ENCODE results near the gene PCDH12.

Gene PCDH12

GRCh38 chr5:141914199-141914743 lies 43.7 kb downstream of the PCDH12 start:
- H3K9me3 ChIP-seq (ENCODE audit: control extremely low read depth in 1 of 5, control insufficient read depth in 4 of 5, insufficient read depth in 2 of 5, low read depth in 1 of 5, low read length in 4 of 5) = no peaks in the 10 kb centered on the region
- WGBS (ENCODE audit: insufficient coverage) = 2% methylated on average over 30 of the region's 40 CpGs
- H3K4me3 ChIP-seq (ENCODE audit: control insufficient read depth in 1 of 7, extremely low read depth in 1 of 7, insufficient read depth in 4 of 7, low read depth in 2 of 7, low read length in 6 of 7) = peak overlapping the region in 6 of 7 experiments; percentile 30 to 71 (median 58)
- CTCF ChIA-PET = interaction anchor here (1.0 to 4.7 kb wide), 12 partner anchors 8 to 246 kb away, joined by 3 to 33 read pairs (median 8); partner anchors contain the start of genes DELE1 and RNF14
- peaks cover 5 to 14% (median 12%) of the 10 kb centered on the region in 4 experiments for H3K4me1 ChIP-seq (ENCODE audit: control extremely low read depth in 1 of 4, control insufficient read depth in 4 of 4, insufficient read depth in 4 of 4, low read length in 3 of 4)
- no peak overlapping the region for H3K27ac ChIP-seq (ENCODE audit: insufficient read depth in 1 of 2, low read depth in 1 of 2, low read length in 2 of 2, poor library complexity in 1 of 2, severe bottlenecking in 2 of 2)
- POLR2A ChIA-PET = interaction anchor here (1.0 kb wide), 1 partner anchor 27 kb away, joined by 4 read pairs; no protein-coding TSS in a partner anchor
- peaks cover 0 to 8% (median 4%) of the 10 kb centered on the region in 5 experiments for H3K27me3 ChIP-seq (replicated peaks in 2 of 5; ENCODE audit: control insufficient read depth in 4 of 5, insufficient read depth in 5 of 5, low read length in 4 of 5)
- no peaks in the 10 kb centered on the region for H3K36me3 ChIP-seq (ENCODE audit: control insufficient read depth in 4 of 4, insufficient read depth in 4 of 4, low read length in 3 of 4)
- DNase-seq = peak; percentile 55 to 82 (median 74)

GRCh38 chr5:141913560-141914198 lies 44.3 kb downstream of the PCDH12 start:
- Histone ChIP-seq H3K4me1 (ENCODE audit: control extremely low read depth in 1 of 4, control insufficient read depth in 4 of 4, insufficient read depth in 4 of 4, low read length in 3 of 4) (peaks cover 5 to 14% (median 12%) of the 10 kb centered on the region in 4 experiments), H3K27me3 (replicated peaks in 2 of 5; ENCODE audit: control insufficient read depth in 4 of 5, insufficient read depth in 5 of 5, low read length in 4 of 5) (peaks cover 0 to 8% (median 4%) of the 10 kb centered on the region in 5 experiments), H3K9me3 (ENCODE audit: control extremely low read depth in 1 of 5, control insufficient read depth in 4 of 5, insufficient read depth in 2 of 5, low read depth in 1 of 5, low read length in 4 of 5) (no peaks in the 10 kb centered on the region), H3K4me3 (ENCODE audit: control insufficient read depth in 1 of 7, extremely low read depth in 1 of 7, insufficient read depth in 4 of 7, low read depth in 2 of 7, low read length in 6 of 7) (peak overlapping the region in 6 of 7 experiments; percentile 30 to 71 (median 58)), H3K36me3 (ENCODE audit: control insufficient read depth in 4 of 4, insufficient read depth in 4 of 4, low read length in 3 of 4) (no peaks in the 10 kb centered on the region), H3K27ac (ENCODE audit: insufficient read depth in 1 of 2, low read depth in 1 of 2, low read length in 2 of 2, poor library complexity in 1 of 2, severe bottlenecking in 2 of 2) (no peak overlapping the region)
- 14% methylated on average over 9 of the region's 16 CpGs for WGBS (ENCODE audit: insufficient coverage)
- CTCF ChIA-PET = interaction anchor here (1.0 to 4.7 kb wide), 11 partner anchors 8 to 245 kb away, joined by 3 to 33 read pairs (median 11); partner anchors contain the start of genes DELE1 and RNF14
- DNase-seq = no peak
- POLR2A ChIA-PET = interaction anchor here (1.0 kb wide), 1 partner anchor 27 kb away, joined by 4 read pairs; no protein-coding TSS in a partner anchor

DNA sequence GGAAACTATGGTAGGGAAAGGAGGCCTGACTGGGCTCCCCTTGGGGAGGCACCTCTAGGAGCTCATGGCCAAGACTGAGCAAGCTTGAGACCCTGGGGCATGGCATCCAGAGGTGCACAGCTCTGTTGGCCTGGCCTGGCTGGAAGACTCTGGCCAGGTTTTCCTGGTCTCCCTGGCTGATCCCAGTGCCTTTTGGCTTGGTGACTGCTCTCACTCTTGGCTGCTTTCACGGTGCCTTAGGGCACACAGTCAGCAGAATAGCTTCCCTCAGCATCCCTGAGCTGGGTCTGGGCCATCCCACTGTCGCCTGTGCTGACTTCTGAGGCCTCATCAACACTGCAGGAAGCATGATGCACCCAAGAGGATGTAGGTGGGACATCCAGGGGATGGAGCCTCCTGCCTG lies 47.7 kb downstream of the PCDH12 start:
- Histone ChIP-seq H3K27me3 (replicated peaks in 2 of 5; ENCODE audit: control insufficient read depth in 4 of 5, insufficient read depth in 5 of 5, low read length in 4 of 5) (peaks cover 0 to 8% (median 4%) of the 10 kb centered on the region in 5 experiments), H3K9me3 (ENCODE audit: control extremely low read depth in 1 of 5, control insufficient read depth in 4 of 5, insufficient read depth in 2 of 5, low read depth in 1 of 5, low read length in 4 of 5) (no peaks in the 10 kb centered on the region), H3K27ac (ENCODE audit: insufficient read depth in 1 of 2, low read depth in 1 of 2, low read length in 2 of 2, poor library complexity in 1 of 2, severe bottlenecking in 2 of 2) (no peak overlapping the region), H3K4me1 (ENCODE audit: control extremely low read depth in 1 of 4, control insufficient read depth in 4 of 4, insufficient read depth in 4 of 4, low read length in 3 of 4) (peaks cover 5 to 14% (median 12%) of the 10 kb centered on the region in 4 experiments), H3K4me3 (ENCODE audit: control insufficient read depth in 1 of 7, extremely low read depth in 1 of 7, insufficient read depth in 4 of 7, low read depth in 2 of 7, low read length in 6 of 7) (no peak overlapping the region), H3K36me3 (ENCODE audit: control insufficient read depth in 4 of 4, insufficient read depth in 4 of 4, low read length in 3 of 4) (no peaks in the 10 kb centered on the region)
- ChIA-PET CTCF (interaction anchor here (0.7 kb wide), 1 partner anchor 20 kb away, joined by 3 read pairs; no protein-coding TSS in a partner anchor), POLR2A (interaction anchor here (0.6 to 0.7 kb wide), 2 partner anchors 8 to 12 kb away, joined by 3 to 6 read pairs; no protein-coding TSS in a partner anchor)
- DNase-seq = no peak
- 100% methylated on average over 2 of the region's 2 CpGs for WGBS (ENCODE audit: insufficient coverage)

GRCh38 chr5:141909212-141909611 lies 48.8 kb downstream of the PCDH12 start:
- CTCF ChIA-PET = interaction anchor here (1.0 kb wide), 1 partner anchor 14 kb away, joined by 3 read pairs; the partner anchor contains the start of gene DELE1
- WGBS (ENCODE audit: insufficient coverage) = 75% methylated on average over 4 of the region's 4 CpGs
- H3K4me3 ChIP-seq (ENCODE audit: control insufficient read depth in 1 of 7, extremely low read depth in 1 of 7, insufficient read depth in 4 of 7, low read depth in 2 of 7, low read length in 6 of 7) = no peak overlapping the region
- POLR2A ChIA-PET = no interaction called here
- peaks cover 0 to 8% (median 4%) of the 10 kb centered on the region in 5 experiments for H3K27me3 ChIP-seq (replicated peaks in 2 of 5; ENCODE audit: control insufficient read depth in 4 of 5, insufficient read depth in 5 of 5, low read length in 4 of 5)
- no peaks in the 10 kb centered on the region for H3K36me3 ChIP-seq (ENCODE audit: control insufficient read depth in 4 of 4, insufficient read depth in 4 of 4, low read length in 3 of 4)
- no peak for DNase-seq
- no peak overlapping the region for H3K27ac ChIP-seq (ENCODE audit: insufficient read depth in 1 of 2, low read depth in 1 of 2, low read length in 2 of 2, poor library complexity in 1 of 2, severe bottlenecking in 2 of 2)
- H3K9me3 ChIP-seq (ENCODE audit: control extremely low read depth in 1 of 5, control insufficient read depth in 4 of 5, insufficient read depth in 2 of 5, low read depth in 1 of 5, low read length in 4 of 5) = no peaks in the 10 kb centered on the region
- H3K4me1 ChIP-seq (ENCODE audit: control extremely low read depth in 1 of 4, control insufficient read depth in 4 of 4, insufficient read depth in 4 of 4, low read length in 3 of 4) = peaks cover 5 to 10% (median 9%) of the 10 kb centered on the region in 4 experiments

GRCh38 chr5:141908796-141909195 lies 49.2 kb downstream of the PCDH12 start:
- H3K9me3 ChIP-seq (ENCODE audit: control extremely low read depth in 1 of 5, control insufficient read depth in 4 of 5, insufficient read depth in 2 of 5, low read depth in 1 of 5, low read length in 4 of 5) = no peaks in the 10 kb centered on the region
- WGBS (ENCODE audit: insufficient coverage) = 100% methylated on average over 2 of the region's 2 CpGs
- CTCF ChIA-PET = interaction anchor here (1.0 kb wide), 1 partner anchor 15 kb away, joined by 3 read pairs; the partner anchor contains the start of gene DELE1
- no peak overlapping the region for H3K27ac ChIP-seq (ENCODE audit: insufficient read depth in 1 of 2, low read depth in 1 of 2, low read length in 2 of 2, poor library complexity in 1 of 2, severe bottlenecking in 2 of 2)
- no peak for DNase-seq
- H3K4me1 ChIP-seq (ENCODE audit: control extremely low read depth in 1 of 4, control insufficient read depth in 4 of 4, insufficient read depth in 4 of 4, low read length in 3 of 4) = peaks cover 3 to 10% (median 5%) of the 10 kb centered on the region in 4 experiments
- H3K4me3 ChIP-seq (ENCODE audit: control insufficient read depth in 1 of 7, extremely low read depth in 1 of 7, insufficient read depth in 4 of 7, low read depth in 2 of 7, low read length in 6 of 7) = no peak overlapping the region
- POLR2A ChIA-PET = no interaction called here
- peaks cover 0 to 8% (median 4%) of the 10 kb centered on the region in 5 experiments for H3K27me3 ChIP-seq (replicated peaks in 2 of 5; ENCODE audit: control insufficient read depth in 4 of 5, insufficient read depth in 5 of 5, low read length in 4 of 5)
- no peaks in the 10 kb centered on the region for H3K36me3 ChIP-seq (ENCODE audit: control insufficient read depth in 4 of 4, insufficient read depth in 4 of 4, low read length in 3 of 4)

DNA sequence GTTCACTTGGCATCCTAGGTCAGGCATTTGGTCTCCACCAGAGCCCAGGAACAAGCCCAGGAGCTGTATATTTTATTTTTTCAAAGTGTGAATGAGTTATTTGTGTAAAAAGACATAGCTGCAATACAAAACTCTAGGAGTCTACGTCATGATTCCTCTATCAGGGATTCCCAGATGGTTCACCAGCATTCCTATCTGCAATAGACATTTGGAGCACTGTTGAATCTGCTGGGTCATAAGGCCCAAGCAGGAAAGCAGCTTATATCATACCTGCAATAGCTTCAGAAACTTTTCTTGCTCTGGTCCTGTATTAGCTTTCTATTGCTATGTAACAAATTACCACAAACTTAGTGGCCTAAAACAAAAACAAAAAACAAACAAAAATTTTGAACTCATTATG lies 51.0 kb downstream of the PCDH12 start:
- Histone ChIP-seq H3K27ac (ENCODE audit: insufficient read depth in 1 of 2, low read depth in 1 of 2, low read length in 2 of 2, poor library complexity in 1 of 2, severe bottlenecking in 2 of 2) (no peak overlapping the region), H3K9me3 (ENCODE audit: control extremely low read depth in 1 of 5, control insufficient read depth in 4 of 5, insufficient read depth in 2 of 5, low read depth in 1 of 5, low read length in 4 of 5) (no peaks in the 10 kb centered on the region), H3K27me3 (replicated peaks in 2 of 5; ENCODE audit: control insufficient read depth in 4 of 5, insufficient read depth in 5 of 5, low read length in 4 of 5) (peaks cover 0 to under 1% (median 0%) of the 10 kb centered on the region in 5 experiments), H3K4me3 (ENCODE audit: control insufficient read depth in 1 of 7, extremely low read depth in 1 of 7, insufficient read depth in 4 of 7, low read depth in 2 of 7, low read length in 6 of 7) (no peak overlapping the region), H3K36me3 (ENCODE audit: control insufficient read depth in 4 of 4, insufficient read depth in 4 of 4, low read length in 3 of 4) (no peaks in the 10 kb centered on the region), H3K4me1 (ENCODE audit: control extremely low read depth in 1 of 4, control insufficient read depth in 4 of 4, insufficient read depth in 4 of 4, low read length in 3 of 4) (peaks cover 0 to 17% (median 0%) of the 10 kb centered on the region in 4 experiments)
- no CpG with 5 or more reads among the region's 1 CpG for WGBS (ENCODE audit: insufficient coverage)
- ChIA-PET POLR2A (no interaction called here), CTCF (interaction anchor here (1.0 to 2.6 kb wide), 4 partner anchors 8 to 28 kb away, joined by 3 to 14 read pairs (median 5); partner anchors contain the start of gene PCDH1)
- DNase-seq = no peak

Data from common myeloid progenitor, CD34-positive (primary cell).